Skin epidermis (tissue), 12 donors: ENCODE measurements around the gene TTI1.

ENCODE experiments used
- H3K27ac ChIP-seq, 21 experiments: fragments of 200-600 bp; sonication (generic) in 11 of 21; one replicate each; pipeline ENCODE4 v1.5.0; 2020; ENCODE audit warnings: mild to moderate bottlenecking in 3 of 21, inconsistent platforms in 2 of 21, moderate library complexity in 2 of 21
- H3K4me3 ChIP-seq, 7 experiments: fragments of 200-600 bp; sonication (generic) in 2 of 7; one replicate each; pipeline ENCODE4 v1.5.0; 2020; ENCODE audit warnings: inconsistent platforms in 2 of 7, mild to moderate bottlenecking in 2 of 7, moderate library complexity in 1 of 7

TTI1 gene

GRCh38 chr20:38057351-38057972 is 24.2 kb upstream of the TTI1 start:
- Histone ChIP-seq H3K27ac (no peak overlapping the region), H3K4me3 (no peak overlapping the region)

- Histone ChIP-seq H3K4me3 (no peak overlapping the region), H3K27ac (no peak overlapping the region)
Measured at GRCh38 chr20:38055848-38056247, 22.6 kb upstream of the TTI1 start.

DNA sequence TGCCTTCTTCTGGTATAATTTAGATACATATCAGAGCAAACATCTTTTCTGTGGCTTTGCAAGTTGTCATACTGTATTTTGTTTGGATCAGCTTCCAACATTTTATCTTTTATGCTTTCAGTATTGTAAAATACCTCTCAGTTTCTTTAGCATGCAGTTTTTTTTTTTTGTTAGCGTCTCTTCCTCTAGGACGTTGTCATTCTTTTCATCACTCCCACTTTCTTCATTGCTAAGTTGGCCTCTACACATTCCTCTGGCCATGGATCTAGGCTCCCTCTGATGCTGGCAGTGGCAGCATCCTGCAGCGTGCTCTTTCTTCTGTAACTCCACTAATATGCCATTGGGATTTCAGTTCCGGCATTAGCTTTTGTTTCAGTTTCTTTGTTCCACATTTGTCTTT is 22.0 kb upstream of the TTI1 start:
- no peak overlapping the region for H3K4me3 ChIP-seq
- H3K27ac ChIP-seq = no peak overlapping the region

GRCh38 chr20:38054647-38055046 is 21.4 kb upstream of the TTI1 start:
- no peak overlapping the region for H3K27ac ChIP-seq
- H3K4me3 ChIP-seq = no peak overlapping the region

GRCh38 chr20:38052870-38053269 is 19.6 kb upstream of the TTI1 start:
- no peak overlapping the region for H3K27ac ChIP-seq

GRCh38 chr20:38050686-38051085 is 17.4 kb upstream of the TTI1 start:
- H3K4me3 ChIP-seq = no peak overlapping the region
- H3K27ac ChIP-seq = no peak overlapping the region

More at GRCh38 chr20:38052870-38053269, 19.6 kb upstream of the TTI1 start:
- no peak overlapping the region for H3K4me3 ChIP-seq

DNA sequence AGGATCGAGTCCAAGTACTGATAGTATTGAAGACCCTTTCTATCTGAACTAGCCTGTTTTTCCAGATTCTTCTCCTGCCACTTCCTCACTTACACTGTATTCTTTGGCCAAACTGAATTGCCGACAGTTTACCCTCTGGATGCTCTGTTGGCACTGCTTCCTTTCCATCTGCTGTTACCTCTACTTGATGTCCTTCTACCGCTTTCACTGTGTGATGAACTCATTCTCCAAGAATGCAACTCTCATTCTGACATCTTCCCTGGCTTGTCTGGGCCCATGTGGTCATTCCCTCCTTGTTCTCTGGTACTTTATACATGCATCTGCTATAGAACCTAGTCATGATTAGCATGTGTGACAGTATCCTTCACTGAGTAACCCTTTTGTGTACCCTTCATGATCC is 16.5 kb upstream of the TTI1 start:
- no peak overlapping the region for H3K4me3 ChIP-seq

DNA sequence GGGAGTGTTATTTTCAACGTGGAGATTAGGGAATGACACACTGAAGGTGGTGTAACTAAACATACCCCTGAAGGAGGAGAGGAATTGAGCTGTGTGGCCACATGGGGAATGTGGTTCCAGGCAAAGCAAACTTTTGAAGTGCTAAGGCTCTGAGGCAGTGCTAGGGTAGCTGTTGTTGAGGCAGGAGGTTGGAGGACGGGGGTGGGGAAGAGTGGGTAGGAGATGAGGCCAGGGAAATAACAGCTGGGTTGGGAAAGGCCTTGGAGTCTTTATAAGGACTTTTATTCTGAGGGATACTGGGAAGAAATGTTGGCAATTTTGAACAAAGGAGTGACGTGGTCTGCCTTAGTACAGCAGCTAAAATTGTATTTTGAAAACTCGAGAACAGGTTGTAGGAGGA is 13.3 kb upstream of the TTI1 start:
- Histone ChIP-seq H3K27ac (no peak overlapping the region), H3K4me3 (no peak overlapping the region)

More for the DNA sequence above, 16.5 kb upstream of the TTI1 start:
- H3K27ac ChIP-seq = no peak overlapping the region

DNA sequence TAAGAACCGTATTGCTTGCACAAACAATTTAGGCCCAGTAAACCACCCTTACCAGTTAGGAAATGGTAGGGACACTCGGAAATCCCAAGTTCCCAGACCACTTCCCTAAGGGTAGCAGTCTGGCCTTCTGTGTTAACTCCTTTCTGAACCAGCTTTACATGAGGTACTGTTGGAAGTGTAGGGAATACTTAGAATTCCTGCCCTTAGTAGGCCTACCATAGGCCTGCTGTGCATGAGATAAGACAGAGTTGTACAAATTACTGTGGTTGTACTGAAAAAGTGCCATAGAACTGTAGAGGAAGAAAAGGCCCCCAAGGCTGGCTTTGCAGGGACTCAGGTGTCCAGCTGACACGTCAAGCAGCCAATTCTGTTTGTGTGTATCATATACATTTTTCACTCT is 11.4 kb upstream of the TTI1 start:
- no peak overlapping the region for H3K4me3 ChIP-seq
- H3K27ac ChIP-seq = no peak overlapping the region

DNA sequence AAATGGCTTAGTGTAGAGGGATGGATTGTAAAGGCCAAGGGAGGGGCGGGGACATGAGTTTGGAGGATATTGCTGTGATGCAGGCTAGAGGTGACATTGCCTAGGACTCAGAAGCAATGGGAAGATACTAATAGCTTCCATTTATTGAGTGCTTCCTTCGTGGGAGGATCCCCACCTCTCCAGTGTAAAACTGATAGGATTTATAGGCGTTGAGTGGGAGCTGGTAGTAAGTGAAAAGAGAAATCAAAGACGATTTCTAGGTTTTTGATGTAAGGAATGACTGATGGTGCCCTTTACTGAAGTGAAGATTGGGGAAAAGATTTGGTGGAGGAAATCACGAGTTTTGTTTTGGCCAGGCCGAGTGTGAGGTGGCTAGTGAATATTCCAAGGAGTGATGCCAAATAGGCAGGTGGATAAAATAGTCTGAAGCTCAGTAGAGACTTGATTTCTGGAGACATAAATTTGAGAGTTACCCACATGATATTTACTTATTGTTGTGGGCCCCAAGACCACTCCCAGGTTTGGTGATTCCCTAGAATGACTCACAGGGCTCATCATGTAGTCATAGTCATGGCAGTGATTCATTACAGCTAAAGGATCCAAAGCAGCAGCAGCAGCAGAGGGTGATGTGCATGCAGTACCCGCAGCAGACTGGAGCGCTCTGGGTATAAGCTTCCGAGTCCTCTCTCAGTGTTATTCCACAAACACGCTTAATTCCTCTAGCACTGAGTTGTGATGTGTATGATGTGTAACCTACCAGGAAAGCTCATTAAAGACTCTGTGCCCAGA is 10.4 kb upstream of the TTI1 start:
- Histone ChIP-seq H3K4me3 (no peak overlapping the region), H3K27ac (no peak overlapping the region)

DNA sequence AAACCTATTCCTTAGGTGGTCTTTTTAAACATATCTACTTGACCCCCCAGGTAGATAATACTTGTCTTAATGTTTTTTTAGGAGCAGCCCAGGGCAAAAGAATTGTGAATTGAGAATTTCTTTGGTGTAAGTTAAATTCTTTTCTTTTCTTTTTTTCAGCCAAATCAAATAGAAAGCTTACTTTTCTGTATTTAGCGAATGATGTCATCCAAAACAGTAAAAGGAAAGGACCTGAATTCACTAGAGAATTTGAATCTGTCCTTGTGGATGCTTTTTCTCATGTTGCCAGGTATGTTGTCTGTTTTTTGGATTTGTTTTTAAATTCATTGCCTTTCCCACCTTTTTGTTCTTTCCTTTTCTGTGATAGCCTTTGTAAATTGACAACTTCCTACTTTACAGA is 7.0 kb upstream of the TTI1 start:
- H3K27ac ChIP-seq = no peak overlapping the region

GRCh38 chr20:38036366-38036765 is 3.1 kb upstream of the TTI1 start:
- H3K27ac ChIP-seq = no peak overlapping the region
- H3K4me3 ChIP-seq = no peak overlapping the region

More for the DNA sequence above, 7.0 kb upstream of the TTI1 start:
- no peak overlapping the region for H3K4me3 ChIP-seq

DNA sequence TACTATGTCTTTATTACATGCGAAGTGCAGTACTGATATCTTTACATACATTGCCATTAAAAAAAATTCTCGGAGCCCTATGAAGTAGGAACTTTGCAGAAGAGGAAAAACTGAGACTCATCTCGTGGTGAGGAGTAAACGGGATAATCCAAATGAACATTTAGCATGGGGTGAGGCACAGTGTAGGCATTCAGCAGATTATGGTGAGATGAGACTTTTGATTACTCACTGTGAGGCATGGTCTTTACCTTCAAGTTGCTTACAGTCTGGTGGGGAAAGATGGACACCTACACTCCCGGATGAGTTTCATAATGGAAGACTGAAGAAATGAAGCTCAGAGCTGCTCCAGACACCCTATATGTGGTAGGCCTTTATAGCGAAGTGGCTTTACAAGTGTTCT is 1.7 kb upstream of the TTI1 start:
- Histone ChIP-seq H3K4me3 (peak overlapping the region in 6 of 7 experiments; percentile 66 to 90 (median 86)), H3K27ac (peak overlapping the region in 4 of 21 experiments; percentile 94 to 99 (median 97))

GRCh38 chr20:38034108-38034649 is 923 bp upstream of the TTI1 start:
- peak overlapping the region; percentile 66 to 90 (median 85) for H3K4me3 ChIP-seq

DNA sequence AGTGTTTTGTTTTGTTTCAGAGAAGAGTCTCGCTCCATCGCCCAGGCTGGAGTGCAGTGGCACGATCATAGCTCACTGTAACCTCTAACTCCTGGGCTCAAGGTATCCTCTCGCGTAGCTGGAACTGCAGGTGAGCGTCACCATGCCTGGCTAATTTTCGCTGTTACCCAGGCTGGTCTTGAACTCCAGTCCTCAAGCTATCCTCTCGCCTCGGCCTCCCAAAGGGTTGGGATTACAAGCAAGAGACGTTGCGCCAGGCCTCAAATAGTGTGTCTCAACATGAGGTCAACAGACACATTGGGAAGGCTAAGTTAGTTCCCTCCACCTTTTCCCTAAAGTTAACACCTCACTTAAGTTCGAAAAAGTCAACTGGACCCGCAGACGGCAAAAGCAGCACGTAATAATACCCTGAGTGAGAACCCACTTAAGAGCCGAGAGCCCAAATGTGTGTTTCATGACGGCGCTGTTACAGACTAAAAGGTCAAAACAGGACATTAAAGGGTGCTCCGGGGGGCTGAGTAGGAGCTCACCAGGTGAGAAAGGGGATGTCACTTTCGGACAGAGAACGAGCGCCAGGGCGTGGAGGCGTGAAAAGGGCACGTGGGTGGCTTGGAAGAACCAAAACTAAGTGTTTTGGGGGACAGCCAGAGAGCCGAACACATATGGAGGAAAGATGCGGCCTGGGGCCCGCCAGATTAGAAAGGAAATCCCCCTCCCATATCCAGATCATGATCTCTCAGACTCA is 499 bp downstream of the TTI1 start:
- peak overlapping the region; percentile 78 to 99 (median 97) for H3K27ac ChIP-seq
- peak overlapping the region; percentile 66 to 90 (median 85) for H3K4me3 ChIP-seq

More at GRCh38 chr20:38034108-38034649, 923 bp upstream of the TTI1 start:
- peak overlapping the region; percentile 78 to 99 (median 97) for H3K27ac ChIP-seq

GRCh38 chr20:38031957-38032356 is 1.3 kb downstream of the TTI1 start:
- Histone ChIP-seq H3K27ac (no peak overlapping the region), H3K4me3 (no peak overlapping the region)

GRCh38 chr20:38029453-38029852 is 3.8 kb downstream of the TTI1 start:
- Histone ChIP-seq H3K4me3 (no peak overlapping the region), H3K27ac (no peak overlapping the region)

GRCh38 chr20:38024496-38024895 is 8.8 kb downstream of the TTI1 start:
- Histone ChIP-seq H3K27ac (no peak overlapping the region), H3K4me3 (no peak overlapping the region)

GRCh38 chr20:38023181-38024001 is 9.9 kb downstream of the TTI1 start:
- H3K27ac ChIP-seq = peak overlapping the region in 2 of 21 experiments; percentile 16 to 41
- no peak overlapping the region for H3K4me3 ChIP-seq
